IPS-11a (cell line): ENCODE results near the gene HOXA3.

ENCODE experiments used
- H3K4me3 ChIP-seq: one replicate; pipeline ENCODE4 v1.5.1; 2013; ENCODE audit warnings: low read depth, low read length, control low read depth

Gene HOXA3

GRCh38 chr7:27145914-27146412 lies 6.4 kb downstream of the HOXA3 start:
- H3K4me3 ChIP-seq: no peak overlapping the region

DNA sequence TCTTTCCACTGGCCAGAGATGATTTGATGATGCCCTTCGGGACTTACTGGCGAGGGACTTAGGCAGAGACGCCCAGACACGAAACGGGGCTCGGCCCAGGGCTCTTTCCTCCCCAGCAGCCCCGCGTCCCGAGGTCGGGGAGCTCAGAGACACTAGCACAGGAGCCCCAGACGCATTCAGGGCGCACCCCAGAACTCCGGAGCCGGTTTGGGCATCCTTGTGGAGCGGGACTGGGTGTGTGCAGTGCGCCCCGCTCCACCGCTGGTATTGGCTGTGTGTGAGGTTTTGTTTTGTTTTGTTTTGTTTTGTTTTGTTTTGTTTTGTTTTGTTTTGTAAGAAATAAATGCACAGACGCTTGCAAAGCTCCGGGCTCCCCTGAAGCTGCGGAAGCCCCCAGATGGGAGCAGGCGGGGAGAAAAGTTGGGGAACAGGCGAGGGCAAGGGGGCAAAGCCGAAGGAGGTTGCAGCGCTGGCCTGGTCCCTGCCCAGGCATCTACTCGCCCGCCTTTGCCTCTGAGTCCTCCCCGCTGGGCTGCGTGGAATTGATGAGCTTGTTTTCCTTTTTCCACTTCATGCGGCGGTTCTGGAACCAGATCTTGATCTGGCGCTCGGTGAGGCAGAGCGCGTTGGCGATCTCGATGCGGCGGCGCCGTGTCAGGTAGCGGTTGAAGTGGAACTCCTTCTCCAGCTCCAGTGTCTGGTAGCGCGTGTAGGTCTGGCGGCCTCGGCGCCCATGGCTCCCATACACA lies 7.0 kb downstream of the HOXA3 start:
- no peak overlapping the region for H3K4me3 ChIP-seq

GRCh38 chr7:27144781-27145164 lies 7.6 kb downstream of the HOXA3 start:
- H3K4me3 ChIP-seq: no peak overlapping the region

GRCh38 chr7:27143950-27144780 lies 8.2 kb downstream of the HOXA3 start:
- H3K4me3 ChIP-seq: no peak overlapping the region

DNA sequence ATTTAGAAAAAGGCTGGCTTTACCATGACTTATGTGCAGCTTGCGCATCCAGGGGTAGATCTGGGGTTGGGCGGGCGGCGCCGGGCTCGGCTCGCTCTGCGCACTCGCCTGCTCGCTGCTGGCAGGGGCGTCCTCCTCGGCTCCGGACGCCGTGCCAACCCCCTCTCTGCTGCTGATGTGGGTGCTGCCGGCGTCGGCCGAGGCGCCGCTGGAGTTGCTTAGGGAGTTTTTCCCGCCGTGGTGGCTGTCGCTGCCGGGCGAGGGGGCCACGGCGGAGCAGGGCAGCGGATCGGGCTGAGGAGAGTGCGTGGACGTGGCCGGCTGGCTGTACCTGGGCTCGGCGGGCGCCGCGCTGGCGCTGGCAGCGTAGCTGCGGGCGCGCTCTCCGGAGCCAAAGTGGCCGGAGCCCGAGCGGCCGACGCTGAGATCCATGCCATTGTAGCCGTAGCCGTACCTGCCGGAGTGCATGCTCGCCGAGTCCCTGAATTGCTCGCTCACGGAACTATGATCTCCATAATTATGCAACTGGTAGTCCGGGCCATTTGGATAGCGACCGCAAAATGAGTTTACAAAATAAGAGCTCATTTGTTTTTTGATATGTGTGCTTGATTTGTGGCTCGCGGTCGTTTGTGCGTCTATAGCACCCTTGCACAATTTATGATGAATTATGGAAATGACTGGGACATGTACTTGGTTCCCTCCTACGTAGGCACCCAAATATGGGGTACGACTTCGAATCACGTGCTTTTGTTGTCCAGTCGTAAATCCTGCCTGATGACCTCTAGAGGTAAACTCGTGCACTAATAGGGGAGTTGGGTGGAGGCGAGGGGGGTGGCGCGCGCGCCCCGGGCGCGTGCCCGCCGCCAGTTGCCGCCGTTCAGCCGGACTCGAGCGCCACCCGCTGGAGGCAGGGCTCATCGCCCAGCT lies 9.1 kb downstream of the HOXA3 start, which contains the start of gene HOXA5:
Gene HOXA5 (minus strand): TSS at position 659 of the 927 bp plus-strand sequence. CDS start 74 bp downstream, at position 585.
- peak within 1 kb of the TSS; percentile 13 for H3K4me3 ChIP-seq

DNA sequence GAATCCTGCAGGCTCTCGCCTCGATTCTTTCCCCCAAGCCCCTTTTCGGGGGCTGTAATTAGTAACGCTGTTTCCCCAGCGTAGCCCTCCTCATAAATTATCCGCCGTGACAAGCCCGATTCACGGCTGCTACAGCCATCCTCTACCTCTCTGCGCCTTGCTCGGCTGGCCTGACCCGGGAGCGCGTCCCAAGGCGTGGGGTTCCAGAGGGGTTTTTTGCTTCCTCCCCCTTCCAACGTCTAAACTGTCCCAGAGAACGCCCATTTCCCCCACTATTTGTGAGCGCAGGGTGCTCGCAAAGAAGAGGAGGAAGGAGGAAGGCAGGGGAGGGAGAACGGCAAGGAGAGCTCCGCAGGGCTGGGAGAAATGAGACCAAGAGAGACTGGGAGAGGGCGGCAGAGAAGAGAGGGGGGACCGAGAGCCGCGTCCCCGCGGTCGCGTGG lies 9.8 kb downstream of the HOXA3 start:
- no peak overlapping the region for H3K4me3 ChIP-seq

DNA sequence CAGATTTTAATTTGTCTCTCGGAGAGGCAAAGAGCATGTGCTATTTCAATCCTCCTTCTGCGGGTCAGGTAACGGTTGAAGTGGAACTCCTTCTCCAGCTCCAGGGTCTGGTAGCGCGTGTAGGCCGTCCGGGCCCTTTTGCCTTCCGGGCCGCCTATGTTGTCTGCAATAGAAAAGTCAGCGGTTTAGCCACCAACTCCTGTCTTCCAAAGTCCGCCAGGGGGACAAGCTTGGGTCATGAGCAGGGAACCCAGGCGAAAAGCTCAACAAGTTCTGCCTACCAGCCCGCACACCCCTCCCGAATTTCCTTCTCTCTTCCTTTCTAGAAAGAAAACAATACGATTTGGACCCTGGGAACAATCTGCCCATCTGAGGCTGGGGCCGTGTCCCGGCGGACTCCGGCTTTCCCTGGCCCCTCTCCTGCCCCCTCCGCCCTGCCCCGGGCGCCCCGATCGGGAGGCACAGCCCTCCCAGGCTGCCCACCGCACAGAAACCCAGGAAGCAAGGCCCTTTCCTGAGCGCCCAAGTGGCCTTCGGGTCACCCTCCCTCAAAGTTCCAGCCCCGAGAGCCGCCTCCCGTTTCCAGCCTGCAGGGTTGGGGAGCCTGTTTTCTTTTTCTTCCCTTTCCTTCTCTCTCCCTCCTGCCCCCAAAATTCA lies 10.3 kb downstream of the HOXA3 start:
- H3K4me3 ChIP-seq: no peak overlapping the region

- no peak overlapping the region for H3K4me3 ChIP-seq
Observed at GRCh38 chr7:27141137-27141922, 11.1 kb downstream of the HOXA3 start.

GRCh38 chr7:27140126-27140857 lies 12.1 kb downstream of the HOXA3 start:
- no peak overlapping the region for H3K4me3 ChIP-seq

DNA sequence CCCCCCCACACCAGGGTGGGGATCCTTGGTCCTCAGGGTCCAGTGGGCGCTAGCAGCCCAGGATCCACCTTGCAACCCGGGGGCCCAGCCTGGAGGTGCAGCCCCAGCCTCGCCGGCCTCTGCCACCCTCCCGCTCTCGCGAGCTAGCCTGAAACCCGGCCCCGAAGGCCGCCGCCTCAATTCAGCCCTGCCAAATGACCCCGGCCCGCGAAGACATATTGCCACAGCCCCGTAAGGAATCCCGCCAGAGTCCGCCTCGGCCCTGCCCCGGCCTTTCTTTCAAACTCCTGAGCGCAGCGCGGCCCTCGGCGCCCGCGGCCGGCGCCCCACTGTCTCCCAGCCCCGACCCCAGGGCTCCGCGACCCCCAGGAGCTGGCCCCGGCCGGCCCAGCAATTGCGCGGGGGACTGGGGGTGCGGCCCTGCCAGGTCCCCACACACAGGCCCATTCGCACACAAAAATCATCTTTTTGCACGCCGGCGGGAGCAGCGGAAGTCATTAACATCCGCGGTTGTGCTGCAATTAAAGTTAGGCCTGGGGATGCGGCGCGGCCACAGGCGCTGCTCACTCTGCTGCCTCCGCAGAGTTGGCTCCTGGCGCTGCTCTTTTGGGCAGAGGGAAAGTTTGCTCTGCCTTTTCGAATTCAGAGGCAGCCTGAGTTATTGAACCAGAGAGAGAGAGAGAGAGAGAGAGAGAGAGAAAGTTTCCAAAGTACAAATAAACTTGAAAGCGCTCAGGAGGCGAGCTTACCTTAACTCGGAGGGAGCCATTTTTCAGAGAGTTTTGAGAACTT lies 12.9 kb downstream of the HOXA3 start:
- no peak overlapping the region for H3K4me3 ChIP-seq

- H3K4me3 ChIP-seq: no peak overlapping the region
Observed at GRCh38 chr7:27138985-27139333, 13.4 kb downstream of the HOXA3 start.

- no peak overlapping the region for H3K4me3 ChIP-seq
Observed at GRCh38 chr7:27138472-27138871, 13.9 kb downstream of the HOXA3 start.

GRCh38 chr7:27137640-27138315 lies 14.6 kb downstream of the HOXA3 start:
- no peak overlapping the region for H3K4me3 ChIP-seq

GRCh38 chr7:27134392-27134791 lies 18.0 kb downstream of the HOXA3 start:
- H3K4me3 ChIP-seq: no peak overlapping the region

- no peak overlapping the region for H3K4me3 ChIP-seq
Observed at GRCh38 chr7:27133409-27134231, 18.8 kb downstream of the HOXA3 start.

GRCh38 chr7:27132978-27133377 lies 19.4 kb downstream of the HOXA3 start:
- H3K4me3 ChIP-seq: no peak overlapping the region

- no peak overlapping the region for H3K4me3 ChIP-seq
Observed at GRCh38 chr7:27132214-27132613, 20.2 kb downstream of the HOXA3 start.
